Tibial artery (tissue), 4 donors: ENCODE results near the gene GADD45B.

Experiments used
- DNase-seq, 2 donors: peaks; one replicate each; pipeline ENCODE4 v3.0.0-alpha.2; 2019
- H3K27ac ChIP-seq, 2 donors: fragments of 200-600 bp; sonication (generic) in 1 of 2; 1 replicate in 1 of 2; 2 replicates in 1 of 2; pipeline ENCODE4 v1.5.1; 2018 to 2019; ENCODE audit warnings: mild to moderate bottlenecking in 1 of 2
- H3K27me3 ChIP-seq, 2 donors: fragments of 200-600 bp; sonication (generic) in 1 of 2; one replicate each; pipeline versions ENCODE4 v1.5.1 to v1.6.0; 2016 to 2019
- H3K36me3 ChIP-seq, 3 donors: fragments of 200-600 bp; sonication (generic) in 2 of 3; one replicate each; pipeline ENCODE4 v1.5.1; 2016 to 2019; ENCODE audit warnings: mild to moderate bottlenecking in 2 of 3
- H3K4me1 ChIP-seq, 4 donors: fragments of 200-600 bp; sonication (generic) in 2 of 4; 1 replicate in 3 of 4; 2 replicates in 1 of 4; pipeline ENCODE4 v1.5.1; 2016 to 2019
- H3K4me3 ChIP-seq, 2 donors: fragments of 200-600 bp; sonication (generic) in 1 of 2; 1 replicate in 1 of 2; 2 replicates in 1 of 2; pipeline ENCODE4 v1.5.1; 2018 to 2019; ENCODE audit warnings: mild to moderate bottlenecking in 2 of 2
- H3K9me3 ChIP-seq, 3 donors: fragments of 200-600 bp; sonication (generic) in 1 of 3; one replicate each; pipeline ENCODE4 v1.5.1; 2016 to 2019
- CTCF ChIP-seq, 2 experiments: fragments of 200-600 bp in 1 of 2; fragments of 450-650 bp in 1 of 2; IDR thresholded peaks; one replicate each; pipeline ENCODE4 v1.5.1; 2017 to 2019; ENCODE audit warnings: antibody characterized with exemption in 2 of 2, mild to moderate bottlenecking in 1 of 2, moderate library complexity in 1 of 2
- intact Hi-C: fragments of 100-400 bp; cut with DNase I; formaldehyde crosslinking; loops from one replicate; pipeline ENCODE4 v1.15.0; 2023; ENCODE audit warnings: low total_unique reads

The GADD45B gene

GRCh38 chr19:2477141-2477710, 1.3 kb downstream of the GADD45B start:
- Histone ChIP-seq H3K36me3 (peaks cover 13 to 15% (median 14%) of the 10 kb centered on the region in 3 donors), H3K27ac (peak overlapping the region; percentile 96)
- peak in 1 of 2 donors; percentile 79 for DNase-seq

GRCh38 chr19:2477732-2478191, 1.8 kb downstream of the GADD45B start:
- Histone ChIP-seq H3K4me1 (peaks cover 6 to 22% (median 18%) of the 10 kb centered on the region in 4 donors), H3K4me3 (peak overlapping the region; percentile 97 to 98), H3K27ac (peak overlapping the region; percentile 96), H3K27me3 (no peaks in the 10 kb centered on the region), H3K9me3 (peaks cover 0 to 5% (median 5%) of the 10 kb centered on the region in 3 donors), H3K36me3 (peaks cover 13 to 15% (median 14%) of the 10 kb centered on the region in 3 donors)
- intact Hi-C loops: loop anchor here (1.0 kb wide), 1 partner anchor 66 kb away; no protein-coding TSS in a partner anchor
- DNase-seq: peak; percentile 47 to 77
- TF ChIP-seq CTCF (IDR thresholded peaks at IDR 0.05): no peak

More at GRCh38 chr19:2477141-2477710, 1.3 kb downstream of the GADD45B start:
- Histone ChIP-seq H3K4me3 (peak overlapping the region; percentile 97 to 98), H3K27me3 (no peaks in the 10 kb centered on the region), H3K9me3 (peaks cover 0 to 1% (median 0%) of the 10 kb centered on the region in 3 donors), H3K4me1 (peaks cover 6 to 22% (median 18%) of the 10 kb centered on the region in 4 donors)
- intact Hi-C loops: no loop called here
- TF ChIP-seq CTCF (IDR thresholded peaks at IDR 0.05): no peak

DNA sequence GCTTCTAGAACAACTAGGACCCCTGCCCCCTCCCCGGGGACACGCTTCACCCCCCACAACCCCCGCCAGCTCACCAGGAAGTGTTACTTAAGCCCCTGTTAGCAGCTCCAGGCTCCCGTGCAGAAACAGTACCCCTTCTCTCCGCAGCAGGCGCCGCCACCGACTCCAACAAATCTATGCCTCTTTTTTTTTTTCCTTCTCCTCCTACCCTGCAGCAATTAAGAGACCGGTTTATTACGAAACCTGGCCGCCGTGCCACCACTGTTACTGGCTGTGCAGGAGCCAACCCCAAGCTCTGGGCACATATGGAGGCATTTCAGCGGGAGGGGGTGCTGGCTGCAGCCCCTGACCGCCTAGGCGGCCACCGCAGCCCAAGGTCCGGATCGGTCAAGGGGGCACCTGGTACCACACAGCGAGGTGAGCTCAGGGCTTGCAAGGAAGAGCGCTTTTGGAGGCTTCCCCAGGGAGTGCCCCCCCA, 2.4 kb downstream of the GADD45B start:
- peak; percentile 87 to 92 for DNase-seq
- Histone ChIP-seq H3K4me1 (peaks cover 6 to 22% (median 18%) of the 10 kb centered on the region in 4 donors), H3K9me3 (peaks cover 0 to 11% (median 9%) of the 10 kb centered on the region in 3 donors), H3K4me3 (peak overlapping the region; percentile 97 to 98), H3K36me3 (peaks cover 13 to 15% (median 14%) of the 10 kb centered on the region in 3 donors), H3K27me3 (no peaks in the 10 kb centered on the region), H3K27ac (peak overlapping the region; percentile 96)
- intact Hi-C loops: loop anchor here (1.0 kb wide), 1 partner anchor 65 kb away; no protein-coding TSS in a partner anchor
- TF ChIP-seq CTCF (IDR thresholded peaks at IDR 0.05): peak; percentile 39 to 41

DNA sequence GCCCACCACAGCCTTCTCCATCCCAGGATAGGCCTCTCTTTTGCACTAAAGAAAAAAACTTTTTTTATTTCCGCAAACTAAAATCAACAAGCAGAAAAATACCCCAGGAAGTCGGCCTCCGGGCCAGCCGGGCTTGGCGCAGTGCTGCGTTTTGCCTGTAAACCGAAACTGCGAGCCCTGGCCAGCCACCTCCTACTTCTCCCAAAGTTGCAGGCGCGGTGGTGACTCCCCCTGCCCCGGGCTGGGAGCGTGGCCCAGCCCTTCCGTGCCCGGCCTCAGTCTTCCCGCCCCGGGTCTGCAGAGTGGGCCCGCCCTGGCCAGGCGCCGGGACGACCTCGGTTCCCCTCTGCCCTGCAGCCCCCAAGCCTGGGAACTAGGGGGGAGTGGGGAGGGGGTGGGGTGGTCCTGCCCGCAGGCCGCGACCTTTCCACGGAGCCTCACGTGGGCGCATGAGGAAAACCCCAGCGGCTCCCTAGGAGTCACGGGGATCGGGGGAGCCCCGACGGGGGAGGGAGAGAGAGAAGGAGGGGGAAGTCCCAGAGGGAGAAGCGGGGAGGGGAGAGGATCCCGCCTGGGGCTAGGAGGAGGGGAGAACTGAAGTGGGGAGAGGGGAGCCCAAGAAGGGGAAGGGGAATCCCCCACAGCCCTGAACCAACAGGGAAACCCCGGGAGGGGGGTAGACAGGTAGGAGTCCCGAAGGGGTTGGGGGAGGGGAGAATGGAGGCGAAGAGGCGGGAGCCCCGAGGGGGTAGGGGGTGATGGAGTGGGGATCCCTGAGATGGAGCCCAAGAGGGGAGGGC, 3.0 kb downstream of the GADD45B start:
- Histone ChIP-seq H3K27me3 (no peaks in the 10 kb centered on the region), H3K9me3 (peaks cover 0 to 14% (median 9%) of the 10 kb centered on the region in 3 donors), H3K36me3 (peaks cover 13 to 15% (median 14%) of the 10 kb centered on the region in 3 donors), H3K27ac (peak overlapping the region; percentile 96), H3K4me1 (peaks cover 6 to 21% (median 18%) of the 10 kb centered on the region in 4 donors), H3K4me3 (peak overlapping the region; percentile 97 to 98)
- intact Hi-C loops: loop anchor here (1.0 kb wide), 1 partner anchor 64 kb away; no protein-coding TSS in a partner anchor
- no peak for TF ChIP-seq CTCF (IDR thresholded peaks at IDR 0.05)
- peak; percentile 89 to 93 for DNase-seq

DNA sequence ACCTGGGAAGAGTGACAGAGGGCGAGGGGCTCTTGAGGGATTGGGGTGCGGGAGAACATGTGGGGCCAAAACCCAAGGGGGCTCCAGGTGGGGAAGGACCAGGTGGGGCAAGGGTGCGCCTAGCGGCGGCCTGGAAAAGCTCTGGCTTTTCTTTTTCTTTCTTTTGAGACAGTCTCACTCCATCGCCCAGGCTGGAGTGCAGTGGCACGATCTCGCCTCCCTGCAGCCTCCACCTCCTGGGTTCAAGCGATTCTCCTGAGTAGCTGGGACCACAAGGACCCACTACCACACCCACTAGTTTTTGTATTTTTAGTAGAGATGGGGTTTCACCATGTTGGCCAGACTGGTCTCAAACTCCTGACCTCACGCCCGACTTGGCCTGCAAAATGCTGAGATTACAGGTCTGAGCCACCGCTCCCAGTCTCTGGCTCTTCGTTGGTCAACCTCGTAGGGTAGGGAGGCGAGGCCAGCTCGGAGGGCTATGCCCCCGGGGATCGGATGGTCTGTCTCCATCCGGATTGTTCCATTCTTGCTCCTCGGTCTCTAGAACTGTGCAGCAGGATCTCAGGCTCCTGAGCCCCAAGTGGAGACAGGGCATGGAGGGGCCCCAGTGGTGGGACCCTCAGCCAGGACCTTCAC, 3.7 kb downstream of the GADD45B start:
- no peak for DNase-seq
- Histone ChIP-seq H3K9me3 (peaks cover 0 to 14% (median 9%) of the 10 kb centered on the region in 3 donors), H3K27me3 (no peaks in the 10 kb centered on the region), H3K4me1 (peaks cover 6 to 18% (median 16%) of the 10 kb centered on the region in 4 donors), H3K27ac (peak overlapping the region; percentile 96), H3K4me3 (peak overlapping the region; percentile 97 to 98), H3K36me3 (peaks cover 13 to 15% (median 14%) of the 10 kb centered on the region in 3 donors)
- intact Hi-C loops: no loop called here
- TF ChIP-seq CTCF (IDR thresholded peaks at IDR 0.05): no peak
